OCI-LY7 (cell line): ENCODE measurements around the gene PLPPR4. TPM values are rescaled to one million over a fixed set of nuclear protein-coding genes. Genes with fewer than 3 reads are reported as not detected.

Source experiments
- BruUV-seq: library from RNA; stranded (reverse); fragments of 400-500 nt; replicated peaks from 2 replicates; lab custom pipeline; 2021; lab: Mats Ljungman, UMichigan
- CTCF ChIA-PET: fragments of 300-600 bp; sonication (Branson Sonifier 250); formaldehyde crosslinking; loops from one replicate; lab custom pipeline; 2022; ENCODE audit warnings: antibody characterized with exemption; ENCODE audit not compliant: unreplicated experiment; lab: Charles Lee
- POLR2A ChIA-PET: fragments of 300-600 bp; sonication (Branson Sonifier 250); formaldehyde crosslinking; loops from one replicate; lab custom pipeline; 2022; ENCODE audit warnings: antibody characterized with exemption; lab: Charles Lee
- DNase-seq: peaks from one replicate; pipeline ENCODE4 v3.0.0-alpha.2; 2015; ENCODE audit warnings: low spot score
- H2AFZ ChIP-seq: fragments of 200-600 bp; sonication (generic), shearing (Covaris generic); 2 replicates; pipeline ENCODE4 v1.6.1; 2014; ENCODE audit warnings: mild to moderate bottlenecking, antibody characterized with exemption, low read length, moderate library complexity
- H3K27ac ChIP-seq: fragments of 200-600 bp; sonication (generic); 2 replicates; pipeline ENCODE4 v1.5.1; 2014; ENCODE audit warnings: mixed run types, low read depth, mild to moderate bottlenecking, moderate library complexity, low read length, inconsistent platforms; ENCODE audit not compliant: poor library complexity, severe bottlenecking
- H3K36me3 ChIP-seq: fragments of 200-600 bp; sonication (generic); 2 replicates; pipeline ENCODE4 v1.6.1; 2014; ENCODE audit warnings: mild to moderate bottlenecking, antibody characterized with exemption, low read length, moderate library complexity, mixed read lengths; ENCODE audit not compliant: insufficient read depth
- H3K4me1 ChIP-seq: fragments of 200-600 bp; sonication (generic); 2 replicates; pipeline ENCODE4 v1.5.1; 2014; ENCODE audit warnings: mild to moderate bottlenecking, low read length; ENCODE audit not compliant: insufficient read depth, poor library complexity, severe bottlenecking
- H3K4me2 ChIP-seq: fragments of 200-600 bp; sonication (generic); 2 replicates; pipeline ENCODE4 v1.6.1; 2014; ENCODE audit warnings: mild to moderate bottlenecking, low read length
- H3K4me3 ChIP-seq: fragments of 200-600 bp; sonication (generic); 2 replicates; pipeline ENCODE4 v1.5.1; 2014; ENCODE audit warnings: mild to moderate bottlenecking, low read depth, low read length; ENCODE audit not compliant: poor library complexity, severe bottlenecking
- H3K79me2 ChIP-seq: fragments of 200-600 bp; sonication (generic); 2 replicates; pipeline ENCODE4 v1.6.1; 2016; ENCODE audit warnings: low read depth, mild to moderate bottlenecking, low read length, moderate library complexity, mixed read lengths; ENCODE audit not compliant: insufficient read depth
- H3K9me2 ChIP-seq: fragments of 200-600 bp; sonication (generic); 2 replicates; pipeline ENCODE4 v1.6.1; 2016; ENCODE audit warnings: mild to moderate bottlenecking, low read length, mixed read lengths; ENCODE audit not compliant: insufficient read depth
- H3K9me3 ChIP-seq: fragments of 200-600 bp; sonication (generic); 2 replicates; pipeline ENCODE4 v1.6.1; 2014; ENCODE audit warnings: mild to moderate bottlenecking, mixed run types, low read length, mixed read lengths
- H4K20me1 ChIP-seq: fragments of 200-600 bp; sonication (generic); 2 replicates; pipeline ENCODE4 v1.6.1; 2014; ENCODE audit warnings: mild to moderate bottlenecking, antibody characterized with exemption, low read length, moderate library complexity, mixed read lengths; ENCODE audit not compliant: insufficient read depth
- EZH2phosphoT487 ChIP-seq: fragments of 200-600 bp; sonication (generic); IDR thresholded peaks from 2 replicates; pipeline ENCODE4 v1.6.1; 2018; ENCODE audit warnings: low read depth, borderline replicate concordance, mild to moderate bottlenecking, mixed run types, antibody characterized with exemption, low read length, moderate library complexity, mixed read lengths
- intact Hi-C: fragments of 100-400 bp; cut with micrococcal nuclease; formaldehyde crosslinking; loops from one replicate; pipeline ENCODE4 v1.10.0; 2022; ENCODE audit not compliant: unreplicated experiment
- total RNA-seq, 2 experiments: library from RNA; depleted of rRNA in 1 of 2; stranded (reverse); fragments of >200 nt in 1 of 2; shearing (Covaris generic) in 1 of 2; gene quantifications; 2 replicates each; pipeline ENCODE4 v1.2.3, GENCODE V29; 2014 to 2022
- TF ChIP-seq, protein P1 (sequence below): fragments of 200-600 bp; sonication (generic); conservative IDR thresholded peaks from 2 replicates; pipeline ENCODE4 v1.5.1; 2014; ENCODE audit warnings: mild to moderate bottlenecking, antibody characterized with exemption, low read length, moderate library complexity, mixed read lengths

Gene PLPPR4
- total RNA-seq, 2 experiments from 2014 or later = not detected

DNA sequence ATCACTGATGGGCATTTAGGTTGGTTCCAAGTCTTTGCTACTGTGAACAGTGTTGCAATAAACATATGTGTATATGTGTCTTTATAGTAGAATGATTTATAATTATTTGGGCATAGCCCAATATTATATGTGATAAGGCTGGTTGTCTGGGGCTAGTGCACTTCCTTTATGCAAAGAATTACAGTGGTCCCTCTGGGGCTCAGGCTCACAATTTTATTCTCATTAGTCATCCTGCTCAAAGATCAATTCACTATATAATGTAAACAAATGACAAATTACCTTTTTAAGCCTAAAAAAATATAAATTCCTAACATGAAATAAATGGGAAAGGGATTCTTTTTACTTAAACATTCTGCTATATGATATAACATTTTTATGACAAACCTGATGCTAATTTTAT, 5.0 kb downstream of the PLPPR4 start:
- Histone ChIP-seq H3K36me3 (no peaks in the 10 kb centered on the region), H3K4me2 (no peak overlapping the region), H3K4me3 (no peak overlapping the region), H3K9me2 (no peaks in the 10 kb centered on the region), H4K20me1 (no peaks in the 10 kb centered on the region), H3K27ac (no peak overlapping the region), H3K4me1 (no peaks in the 10 kb centered on the region), H3K79me2 (no peaks in the 10 kb centered on the region), H2AFZ (no peak overlapping the region), H3K9me3 (no peaks in the 10 kb centered on the region)
- POLR2A ChIA-PET = no interaction called here
- CTCF ChIA-PET = no interaction called here
- TF ChIP-seq, protein P1, sequence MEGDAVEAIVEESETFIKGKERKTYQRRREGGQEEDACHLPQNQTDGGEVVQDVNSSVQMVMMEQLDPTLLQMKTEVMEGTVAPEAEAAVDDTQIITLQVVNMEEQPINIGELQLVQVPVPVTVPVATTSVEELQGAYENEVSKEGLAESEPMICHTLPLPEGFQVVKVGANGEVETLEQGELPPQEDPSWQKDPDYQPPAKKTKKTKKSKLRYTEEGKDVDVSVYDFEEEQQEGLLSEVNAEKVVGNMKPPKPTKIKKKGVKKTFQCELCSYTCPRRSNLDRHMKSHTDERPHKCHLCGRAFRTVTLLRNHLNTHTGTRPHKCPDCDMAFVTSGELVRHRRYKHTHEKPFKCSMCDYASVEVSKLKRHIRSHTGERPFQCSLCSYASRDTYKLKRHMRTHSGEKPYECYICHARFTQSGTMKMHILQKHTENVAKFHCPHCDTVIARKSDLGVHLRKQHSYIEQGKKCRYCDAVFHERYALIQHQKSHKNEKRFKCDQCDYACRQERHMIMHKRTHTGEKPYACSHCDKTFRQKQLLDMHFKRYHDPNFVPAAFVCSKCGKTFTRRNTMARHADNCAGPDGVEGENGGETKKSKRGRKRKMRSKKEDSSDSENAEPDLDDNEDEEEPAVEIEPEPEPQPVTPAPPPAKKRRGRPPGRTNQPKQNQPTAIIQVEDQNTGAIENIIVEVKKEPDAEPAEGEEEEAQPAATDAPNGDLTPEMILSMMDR = no peak
- no peak for TF ChIP-seq EZH2phosphoT487
- intact Hi-C loops = no loop called here
- BruUV-seq = no TSS peak
- DNase-seq = no peak

DNA sequence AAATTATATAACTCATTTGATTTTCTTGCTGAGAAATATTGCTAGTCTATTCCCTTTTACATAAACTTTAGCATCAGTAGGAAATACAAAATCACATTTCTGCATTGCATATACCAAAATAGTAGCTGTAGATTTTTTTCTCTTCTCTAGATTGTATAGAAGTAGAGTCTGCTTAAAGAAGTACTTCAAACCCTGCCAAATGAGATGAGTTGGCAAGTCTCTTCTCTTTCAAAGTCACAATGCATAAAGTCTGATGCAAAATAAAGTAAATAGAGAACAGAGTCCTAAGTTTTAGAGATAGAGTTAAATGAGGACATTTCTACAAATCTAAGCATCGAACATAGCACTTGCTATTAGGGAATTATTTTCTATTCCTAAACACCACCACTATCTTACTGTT, 6.4 kb downstream of the PLPPR4 start:
- H3K36me3 ChIP-seq = no peaks in the 10 kb centered on the region
- H3K27ac ChIP-seq = no peak overlapping the region
- no peak for DNase-seq
- H3K4me2 ChIP-seq = no peak overlapping the region
- ChIA-PET POLR2A (no interaction called here), CTCF (no interaction called here)
- no peaks in the 10 kb centered on the region for H3K4me1 ChIP-seq
- H2AFZ ChIP-seq = no peak overlapping the region
- no TSS peak for BruUV-seq
- no peaks in the 10 kb centered on the region for H3K9me2 ChIP-seq
- no peaks in the 10 kb centered on the region for H4K20me1 ChIP-seq
- TF ChIP-seq, protein P1 = no peak
- TF ChIP-seq EZH2phosphoT487 = no peak
- intact Hi-C loops = no loop called here
- H3K9me3 ChIP-seq = no peaks in the 10 kb centered on the region
- H3K79me2 ChIP-seq = no peaks in the 10 kb centered on the region
- no peak overlapping the region for H3K4me3 ChIP-seq

DNA sequence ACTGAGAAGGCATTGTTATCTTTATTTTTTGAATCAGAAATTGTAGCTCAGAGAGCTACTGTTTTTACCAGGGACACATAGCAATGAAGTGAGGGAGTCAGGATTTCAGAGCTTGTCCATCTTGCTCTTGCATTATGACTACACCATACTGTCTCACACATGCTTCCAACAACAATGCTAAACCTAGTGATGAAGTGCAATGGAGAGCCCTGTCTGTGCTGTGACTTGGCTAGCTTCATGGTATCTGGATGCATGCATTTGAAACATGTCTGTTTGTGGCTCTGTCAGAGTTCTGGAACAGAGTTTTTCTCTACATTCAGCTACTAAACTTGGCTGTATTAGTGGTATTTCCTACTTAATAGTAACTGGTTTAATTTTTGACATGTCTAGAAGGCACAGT, 7.0 kb downstream of the PLPPR4 start:
- Histone ChIP-seq H3K4me1 (no peaks in the 10 kb centered on the region), H4K20me1 (no peaks in the 10 kb centered on the region), H3K4me2 (no peak overlapping the region), H2AFZ (no peak overlapping the region), H3K79me2 (no peaks in the 10 kb centered on the region), H3K9me3 (no peaks in the 10 kb centered on the region), H3K9me2 (no peaks in the 10 kb centered on the region), H3K27ac (no peak overlapping the region), H3K36me3 (no peaks in the 10 kb centered on the region), H3K4me3 (no peak overlapping the region)
- intact Hi-C loops = no loop called here
- no peak for TF ChIP-seq EZH2phosphoT487
- TF ChIP-seq, protein P1 = no peak
- DNase-seq = no peak
- ChIA-PET CTCF (no interaction called here), POLR2A (no interaction called here)
- no TSS peak for BruUV-seq
